Measurements from ENCODE around the gene INMT.
A peak's percentile ranks its signal among the peaks of the same experiment; 100 is the strongest.

Gene INMT

GRCh38 chr7:30787486-30787885 lies 35.6 kb downstream of the INMT start:
- no peak for DNase-seq (ENCODE audit: low spot score)

GRCh38 chr7:30788640-30789333 lies 36.9 kb downstream of the INMT start:
- no peak for DNase-seq (ENCODE audit: low spot score)

GRCh38 chr7:30789334-30789711 lies 37.4 kb downstream of the INMT start:
- DNase-seq (ENCODE audit: low spot score), result peak; percentile 79

GRCh38 chr7:30790356-30790755 lies 38.4 kb downstream of the INMT start:
- DNase-seq (ENCODE audit: low spot score), result no peak

- DNase-seq (ENCODE audit: low spot score), result no peak
Observed at GRCh38 chr7:30791114-30791513, 39.2 kb downstream of the INMT start.

GRCh38 chr7:30795161-30795948 lies 43.4 kb downstream of the INMT start:
- no peak for DNase-seq (ENCODE audit: low spot score)

GRCh38 chr7:30796105-30796869 lies 44.4 kb downstream of the INMT start:
- peak; percentile 34 for DNase-seq (ENCODE audit: low spot score)

GRCh38 chr7:30797176-30798040 lies 45.5 kb downstream of the INMT start:
- DNase-seq (ENCODE audit: low spot score), result no peak

- DNase-seq (ENCODE audit: low spot score), result peak; percentile 66
Observed at GRCh38 chr7:30799206-30799975, 47.5 kb downstream of the INMT start.

- no peak for DNase-seq (ENCODE audit: low spot score)
Observed at GRCh38 chr7:30799976-30800661, 48.2 kb downstream of the INMT start.

- DNase-seq (ENCODE audit: low spot score), result peak; percentile 68
Observed at GRCh38 chr7:30800785-30801252, 48.9 kb downstream of the INMT start.

GRCh38 chr7:30802812-30803211 lies 50.9 kb downstream of the INMT start:
- no peak for DNase-seq (ENCODE audit: low spot score)

- peak; percentile 67 for DNase-seq (ENCODE audit: low spot score)
Observed at GRCh38 chr7:30804078-30804661, 52.2 kb downstream of the INMT start.

- DNase-seq (ENCODE audit: low spot score), result no peak
Observed at GRCh38 chr7:30805081-30805691, 53.3 kb downstream of the INMT start.

GRCh38 chr7:30805931-30806330 lies 54.0 kb downstream of the INMT start:
- no peak for DNase-seq (ENCODE audit: low spot score)

All from AG08396 (cell line).